ENCODE measurements around the gene RHBG.

RHBG gene

GRCh38 chr1:156401681-156402081 lies 32.7 kb downstream of the RHBG start:
- no peak for TF ChIP-seq Cebpa-rat (IDR thresholded peaks at IDR 0.05)
- Histone ChIP-seq H3K4me3 (no peak overlapping the region), H4K20me1 (peaks cover 0 to 4% (median 0%) of the 10 kb centered on the region in 11 experiments; a peak in 1 of 22 replicates), H3K27me3 (peaks cover 48 to 71% (median 63%) of the 10 kb centered on the region in 11 experiments), H3K36me3 (no peaks in the 10 kb centered on the region), H3K4me2 (no peak overlapping the region), H3K27ac (no peak overlapping the region), H3K9me3 (replicated peaks in 1 of 11) (no peaks in the 10 kb centered on the region), H3K9ac (no peak overlapping the region), H3K4me1 (peaks cover 0 to 6% (median 0%) of the 10 kb centered on the region in 10 experiments; a peak in 6 of 20 replicates)

- H3K27ac ChIP-seq, result no peak overlapping the region
- H3K4me2 ChIP-seq, result no peak overlapping the region
- no peak for TF ChIP-seq Cebpa-rat (IDR thresholded peaks at IDR 0.05)
These were observed 33.5 kb downstream of the RHBG start for GRCh38 chr1:156402331-156403020.

GRCh38 chr1:156405670-156406069 lies 36.7 kb downstream of the RHBG start:
- Histone ChIP-seq H4K20me1 (peaks cover 0 to 4% (median 0%) of the 10 kb centered on the region in 11 experiments; a peak in 4 of 22 replicates), H3K4me2 (no peak overlapping the region), H3K9ac (no peak overlapping the region), H3K9me3 (replicated peaks in 1 of 11) (no peaks in the 10 kb centered on the region), H3K27me3 (peaks cover 65 to 95% (median 89%) of the 10 kb centered on the region in 11 experiments), H3K4me3 (no peak overlapping the region), H3K27ac (no peak overlapping the region), H3K4me1 (no peaks in the 10 kb centered on the region), H3K36me3 (no peaks in the 10 kb centered on the region)
- no peak for TF ChIP-seq Cebpa-rat (IDR thresholded peaks at IDR 0.05)

More at GRCh38 chr1:156402331-156403020, 33.5 kb downstream of the RHBG start:
- peaks cover 0 to 6% (median 0%) of the 10 kb centered on the region in 10 experiments; a peak in 6 of 20 replicates for H3K4me1 ChIP-seq
- no peak overlapping the region for H3K4me3 ChIP-seq
- H3K9me3 ChIP-seq (replicated peaks in 1 of 11), result no peaks in the 10 kb centered on the region
- H3K9ac ChIP-seq, result no peak overlapping the region
- H3K27me3 ChIP-seq, result peaks cover 53 to 79% (median 71%) of the 10 kb centered on the region in 11 experiments
- H4K20me1 ChIP-seq, result peaks cover 0 to 4% (median 0%) of the 10 kb centered on the region in 11 experiments; a peak in 1 of 22 replicates
- H3K36me3 ChIP-seq, result no peaks in the 10 kb centered on the region

- Histone ChIP-seq H3K9me3 (replicated peaks in 1 of 11) (no peaks in the 10 kb centered on the region), H3K4me3 (no peak overlapping the region), H3K4me2 (no peak overlapping the region), H3K36me3 (no peaks in the 10 kb centered on the region), H3K9ac (no peak overlapping the region), H3K27me3 (peaks cover 61 to 95% (median 91%) of the 10 kb centered on the region in 11 experiments), H3K27ac (no peak overlapping the region), H3K4me1 (no peaks in the 10 kb centered on the region), H4K20me1 (peaks cover 0 to 4% (median 0%) of the 10 kb centered on the region in 11 experiments; a peak in 4 of 22 replicates)
- no peak for TF ChIP-seq Cebpa-rat (IDR thresholded peaks at IDR 0.05)
These were observed 37.2 kb downstream of the RHBG start for GRCh38 chr1:156406251-156406650.

- Histone ChIP-seq H3K27me3 (peaks cover 53 to 92% (median 84%) of the 10 kb centered on the region in 11 experiments), H3K4me1 (no peaks in the 10 kb centered on the region), H3K4me2 (no peak overlapping the region), H3K4me3 (no peak overlapping the region), H3K36me3 (no peaks in the 10 kb centered on the region), H3K27ac (no peak overlapping the region), H3K9ac (no peak overlapping the region), H3K9me3 (replicated peaks in 1 of 11) (no peaks in the 10 kb centered on the region), H4K20me1 (peaks cover 0 to 4% (median 0%) of the 10 kb centered on the region in 11 experiments; a peak in 4 of 22 replicates)
- TF ChIP-seq Cebpa-rat (IDR thresholded peaks at IDR 0.05), result no peak
These were observed 38.3 kb downstream of the RHBG start for GRCh38 chr1:156407344-156407743.

GRCh38 chr1:156407760-156408159 lies 38.7 kb downstream of the RHBG start:
- TF ChIP-seq Cebpa-rat (IDR thresholded peaks at IDR 0.05), result no peak
- peaks cover 49 to 92% (median 83%) of the 10 kb centered on the region in 11 experiments for H3K27me3 ChIP-seq

GRCh38 chr1:156409439-156409838 lies 40.4 kb downstream of the RHBG start:
- H3K4me2 ChIP-seq, result no peak overlapping the region
- no peak overlapping the region for H3K4me3 ChIP-seq
- no peaks in the 10 kb centered on the region for H3K9me3 ChIP-seq (replicated peaks in 1 of 11)
- H3K9ac ChIP-seq, result no peak overlapping the region
- H3K36me3 ChIP-seq, result no peaks in the 10 kb centered on the region
- H3K4me1 ChIP-seq, result no peaks in the 10 kb centered on the region
- H4K20me1 ChIP-seq, result peaks cover 0 to 8% (median 0%) of the 10 kb centered on the region in 11 experiments; a peak in 3 of 22 replicates
- no peak overlapping the region for H3K27ac ChIP-seq
- peaks cover 38 to 84% (median 71%) of the 10 kb centered on the region in 11 experiments for H3K27me3 ChIP-seq
- TF ChIP-seq Cebpa-rat (IDR thresholded peaks at IDR 0.05), result no peak

More at GRCh38 chr1:156407760-156408159, 38.7 kb downstream of the RHBG start:
- Histone ChIP-seq H3K9me3 (replicated peaks in 1 of 11) (no peaks in the 10 kb centered on the region), H3K4me1 (no peaks in the 10 kb centered on the region), H3K9ac (no peak overlapping the region), H4K20me1 (peaks cover 0 to 4% (median 0%) of the 10 kb centered on the region in 11 experiments; a peak in 3 of 22 replicates), H3K4me3 (no peak overlapping the region), H3K27ac (no peak overlapping the region), H3K36me3 (no peaks in the 10 kb centered on the region), H3K4me2 (no peak overlapping the region)

GRCh38 chr1:156410238-156410637 lies 41.2 kb downstream of the RHBG start:
- Histone ChIP-seq H3K9me3 (replicated peaks in 1 of 11) (no peaks in the 10 kb centered on the region), H4K20me1 (peaks cover 0 to 8% (median 0%) of the 10 kb centered on the region in 11 experiments; a peak in 4 of 22 replicates), H3K9ac (no peak overlapping the region), H3K36me3 (no peaks in the 10 kb centered on the region), H3K27me3 (peaks cover 37 to 84% (median 71%) of the 10 kb centered on the region in 11 experiments), H3K4me1 (no peaks in the 10 kb centered on the region), H3K4me3 (no peak overlapping the region), H3K27ac (no peak overlapping the region), H3K4me2 (no peak overlapping the region)
- no peak for TF ChIP-seq Cebpa-rat (IDR thresholded peaks at IDR 0.05)

- H3K4me3 ChIP-seq, result no peak overlapping the region
- H3K4me1 ChIP-seq, result no peaks in the 10 kb centered on the region
- TF ChIP-seq Cebpa-rat (IDR thresholded peaks at IDR 0.05), result no peak
- no peak overlapping the region for H3K4me2 ChIP-seq
- H3K36me3 ChIP-seq, result no peaks in the 10 kb centered on the region
- H4K20me1 ChIP-seq, result peaks cover 0 to 12% (median 0%) of the 10 kb centered on the region in 11 experiments; a peak in 5 of 22 replicates
- peaks cover 37 to 84% (median 71%) of the 10 kb centered on the region in 11 experiments for H3K27me3 ChIP-seq
- H3K9ac ChIP-seq, result no peak overlapping the region
- H3K27ac ChIP-seq, result no peak overlapping the region
- H3K9me3 ChIP-seq (replicated peaks in 1 of 11), result no peaks in the 10 kb centered on the region
These were observed 41.7 kb downstream of the RHBG start for GRCh38 chr1:156410740-156411139.

All from BLaER1 treated with 17β-estradiol and CSF1 and Interleukin-3, amounts not matched to agents 10 nM and 100 nM (cell line).